Transverse colon (tissue), 4 donors: ENCODE measurements around the gene STMN3.

ENCODE experiments used
- POLR2AphosphoS5 ChIP-seq, 3 donors: sonication (generic); formaldehyde crosslinking; IDR thresholded peaks; one replicate each; pipeline ENCODE4 v1.6.1; 2016; ENCODE audit warnings: antibody characterized with exemption in 3 of 3
- TF ChIP-seq, protein P1 (sequence below), 5 experiments: fragments of 200-600 bp in 3 of 5; fragments of 450-650 bp in 2 of 5; sonication (generic) in 3 of 5; IDR thresholded peaks; 1 replicate in 2 of 5; 2 replicates in 3 of 5; pipeline ENCODE4 v1.5.1; 2016 to 2017; ENCODE audit warnings: antibody characterized with exemption in 5 of 5, inconsistent platforms in 3 of 5, mild to moderate bottlenecking in 2 of 5, moderate library complexity in 1 of 5

DNA sequence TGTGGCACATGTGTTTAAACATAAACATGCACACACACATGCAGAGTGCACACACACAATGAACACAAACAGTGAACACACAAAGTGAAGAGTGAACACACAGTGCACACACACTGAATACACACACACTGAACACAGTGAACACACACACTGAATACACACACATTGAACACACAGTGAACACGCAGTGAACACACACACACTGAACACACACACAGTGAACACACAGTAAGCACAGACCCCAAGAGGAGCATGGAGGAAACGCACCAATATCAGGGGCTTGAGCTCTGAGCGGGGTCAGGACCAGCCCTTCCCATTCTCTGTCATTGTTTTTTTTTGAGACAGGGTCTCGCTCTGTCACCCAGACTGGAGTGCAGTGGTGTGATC, 62.1 kb downstream of the STMN3 start:
- TF ChIP-seq, protein P1, sequence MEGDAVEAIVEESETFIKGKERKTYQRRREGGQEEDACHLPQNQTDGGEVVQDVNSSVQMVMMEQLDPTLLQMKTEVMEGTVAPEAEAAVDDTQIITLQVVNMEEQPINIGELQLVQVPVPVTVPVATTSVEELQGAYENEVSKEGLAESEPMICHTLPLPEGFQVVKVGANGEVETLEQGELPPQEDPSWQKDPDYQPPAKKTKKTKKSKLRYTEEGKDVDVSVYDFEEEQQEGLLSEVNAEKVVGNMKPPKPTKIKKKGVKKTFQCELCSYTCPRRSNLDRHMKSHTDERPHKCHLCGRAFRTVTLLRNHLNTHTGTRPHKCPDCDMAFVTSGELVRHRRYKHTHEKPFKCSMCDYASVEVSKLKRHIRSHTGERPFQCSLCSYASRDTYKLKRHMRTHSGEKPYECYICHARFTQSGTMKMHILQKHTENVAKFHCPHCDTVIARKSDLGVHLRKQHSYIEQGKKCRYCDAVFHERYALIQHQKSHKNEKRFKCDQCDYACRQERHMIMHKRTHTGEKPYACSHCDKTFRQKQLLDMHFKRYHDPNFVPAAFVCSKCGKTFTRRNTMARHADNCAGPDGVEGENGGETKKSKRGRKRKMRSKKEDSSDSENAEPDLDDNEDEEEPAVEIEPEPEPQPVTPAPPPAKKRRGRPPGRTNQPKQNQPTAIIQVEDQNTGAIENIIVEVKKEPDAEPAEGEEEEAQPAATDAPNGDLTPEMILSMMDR (IDR thresholded peaks at IDR 0.05) = no peak
- TF ChIP-seq POLR2AphosphoS5 (IDR thresholded peaks at IDR 0.05) = no peak
